Measurements from ENCODE around the gene CATSPERZ.

Gene CATSPERZ

GRCh38 chr11:64331569-64332371 lies 31.6 kb downstream of the CATSPERZ start:
- Histone ChIP-seq H3K4me3 (ENCODE audit: low read depth in 1 of 2, low read length in 2 of 2) (no peak overlapping the region), H3K4me1 (ENCODE audit: control insufficient read depth in 1 of 2, insufficient read depth in 2 of 2, low read length in 2 of 2) (peaks cover 0 to 8% of the 10 kb centered on the region in 2 donors), H3K9me3 (ENCODE audit: control insufficient read depth in 1 of 2, low read length in 2 of 2) (no peaks in the 10 kb centered on the region), H3K36me3 (ENCODE audit: control insufficient read depth in 1 of 2, insufficient read depth in 2 of 2, low read length in 2 of 2) (no peaks in the 10 kb centered on the region), H3K27ac (ENCODE audit: low read length) (no peak overlapping the region), H3K27me3 (ENCODE audit: low read depth, low read length) (no peaks in the 10 kb centered on the region)

- Histone ChIP-seq H3K36me3 (ENCODE audit: control insufficient read depth in 1 of 2, insufficient read depth in 2 of 2, low read length in 2 of 2) (no peaks in the 10 kb centered on the region), H3K4me1 (ENCODE audit: control insufficient read depth in 1 of 2, insufficient read depth in 2 of 2, low read length in 2 of 2) (peaks cover 0 to 8% of the 10 kb centered on the region in 2 donors), H3K9me3 (ENCODE audit: control insufficient read depth in 1 of 2, low read length in 2 of 2) (no peaks in the 10 kb centered on the region), H3K4me3 (ENCODE audit: low read depth in 1 of 2, low read length in 2 of 2) (no peak overlapping the region), H3K27me3 (ENCODE audit: low read depth, low read length) (no peaks in the 10 kb centered on the region), H3K27ac (ENCODE audit: low read length) (no peak overlapping the region)
These were observed 33.4 kb downstream of the CATSPERZ start for GRCh38 chr11:64333556-64333955.

GRCh38 chr11:64334764-64335735 lies 34.9 kb downstream of the CATSPERZ start:
- no peak overlapping the region for H3K27ac ChIP-seq (ENCODE audit: low read length)
- H3K27me3 ChIP-seq (ENCODE audit: low read depth, low read length), result no peaks in the 10 kb centered on the region
- H3K4me3 ChIP-seq (ENCODE audit: low read depth in 1 of 2, low read length in 2 of 2), result no peak overlapping the region
- peaks cover 0 to 8% of the 10 kb centered on the region in 2 donors for H3K4me1 ChIP-seq (ENCODE audit: control insufficient read depth in 1 of 2, insufficient read depth in 2 of 2, low read length in 2 of 2)
- H3K36me3 ChIP-seq (ENCODE audit: control insufficient read depth in 1 of 2, insufficient read depth in 2 of 2, low read length in 2 of 2), result no peaks in the 10 kb centered on the region
- no peaks in the 10 kb centered on the region for H3K9me3 ChIP-seq (ENCODE audit: control insufficient read depth in 1 of 2, low read length in 2 of 2)

GRCh38 chr11:64337538-64338249 lies 37.5 kb downstream of the CATSPERZ start:
- Histone ChIP-seq H3K9me3 (ENCODE audit: control insufficient read depth in 1 of 2, low read length in 2 of 2) (no peaks in the 10 kb centered on the region), H3K4me1 (ENCODE audit: control insufficient read depth in 1 of 2, insufficient read depth in 2 of 2, low read length in 2 of 2) (peaks cover 0 to 8% of the 10 kb centered on the region in 2 donors), H3K4me3 (ENCODE audit: low read depth in 1 of 2, low read length in 2 of 2) (no peak overlapping the region), H3K27ac (ENCODE audit: low read length) (no peak overlapping the region), H3K36me3 (ENCODE audit: control insufficient read depth in 1 of 2, insufficient read depth in 2 of 2, low read length in 2 of 2) (no peaks in the 10 kb centered on the region), H3K27me3 (ENCODE audit: low read depth, low read length) (no peaks in the 10 kb centered on the region)

GRCh38 chr11:64338716-64339115 lies 38.6 kb downstream of the CATSPERZ start:
- no peaks in the 10 kb centered on the region for H3K27me3 ChIP-seq (ENCODE audit: low read depth, low read length)
- H3K9me3 ChIP-seq (ENCODE audit: control insufficient read depth in 1 of 2, low read length in 2 of 2), result no peaks in the 10 kb centered on the region
- no peak overlapping the region for H3K27ac ChIP-seq (ENCODE audit: low read length)
- H3K4me1 ChIP-seq (ENCODE audit: control insufficient read depth in 1 of 2, insufficient read depth in 2 of 2, low read length in 2 of 2), result peaks cover 0 to 14% of the 10 kb centered on the region in 2 donors
- H3K36me3 ChIP-seq (ENCODE audit: control insufficient read depth in 1 of 2, insufficient read depth in 2 of 2, low read length in 2 of 2), result no peaks in the 10 kb centered on the region
- H3K4me3 ChIP-seq (ENCODE audit: low read depth in 1 of 2, low read length in 2 of 2), result no peak overlapping the region

- Histone ChIP-seq H3K36me3 (ENCODE audit: control insufficient read depth in 1 of 2, insufficient read depth in 2 of 2, low read length in 2 of 2) (no peaks in the 10 kb centered on the region), H3K27ac (ENCODE audit: low read length) (no peak overlapping the region)
These were observed 39.1 kb downstream of the CATSPERZ start for GRCh38 chr11:64339286-64339685.

GRCh38 chr11:64339754-64340408 lies 39.7 kb downstream of the CATSPERZ start, which contains the start of gene CCDC88B:
Gene CCDC88B, plus strand, starts transcription at chr11:64340204. Its CDS starts 63 bp downstream, at chr11:64340267.
- Histone ChIP-seq H3K36me3 (ENCODE audit: control insufficient read depth in 1 of 2, insufficient read depth in 2 of 2, low read length in 2 of 2) (no peaks in the 10 kb centered on the region), H3K27me3 (ENCODE audit: low read depth, low read length) (no peaks in the 10 kb centered on the region), H3K9me3 (ENCODE audit: control insufficient read depth in 1 of 2, low read length in 2 of 2) (no peaks in the 10 kb centered on the region), H3K4me3 (ENCODE audit: low read depth in 1 of 2, low read length in 2 of 2) (peak within 1 kb of the TSS in 1 of 2 donors; percentile 53), H3K4me1 (ENCODE audit: control insufficient read depth in 1 of 2, insufficient read depth in 2 of 2, low read length in 2 of 2) (peaks cover 0 to 14% of the 10 kb centered on the region in 2 donors), H3K27ac (ENCODE audit: low read length) (no peak within 1 kb of the TSS)

More at GRCh38 chr11:64339286-64339685, 39.1 kb downstream of the CATSPERZ start:
- Histone ChIP-seq H3K9me3 (ENCODE audit: control insufficient read depth in 1 of 2, low read length in 2 of 2) (no peaks in the 10 kb centered on the region), H3K4me1 (ENCODE audit: control insufficient read depth in 1 of 2, insufficient read depth in 2 of 2, low read length in 2 of 2) (peaks cover 0 to 14% of the 10 kb centered on the region in 2 donors), H3K4me3 (ENCODE audit: low read depth in 1 of 2, low read length in 2 of 2) (no peak overlapping the region), H3K27me3 (ENCODE audit: low read depth, low read length) (no peaks in the 10 kb centered on the region)

GRCh38 chr11:64340671-64341335 lies 40.6 kb downstream of the CATSPERZ start:
- Histone ChIP-seq H3K27me3 (ENCODE audit: low read depth, low read length) (no peaks in the 10 kb centered on the region), H3K27ac (ENCODE audit: low read length) (no peak overlapping the region), H3K4me1 (ENCODE audit: control insufficient read depth in 1 of 2, insufficient read depth in 2 of 2, low read length in 2 of 2) (peaks cover 0 to 14% of the 10 kb centered on the region in 2 donors), H3K4me3 (ENCODE audit: low read depth in 1 of 2, low read length in 2 of 2) (peak overlapping the region in 1 of 2 donors; percentile 53), H3K9me3 (ENCODE audit: control insufficient read depth in 1 of 2, low read length in 2 of 2) (no peaks in the 10 kb centered on the region), H3K36me3 (ENCODE audit: control insufficient read depth in 1 of 2, insufficient read depth in 2 of 2, low read length in 2 of 2) (no peaks in the 10 kb centered on the region)

GRCh38 chr11:64341429-64341828 lies 41.3 kb downstream of the CATSPERZ start:
- no peak overlapping the region for H3K27ac ChIP-seq (ENCODE audit: low read length)
- H3K9me3 ChIP-seq (ENCODE audit: control insufficient read depth in 1 of 2, low read length in 2 of 2), result no peaks in the 10 kb centered on the region
- H3K27me3 ChIP-seq (ENCODE audit: low read depth, low read length), result no peaks in the 10 kb centered on the region
- peaks cover 0 to 14% of the 10 kb centered on the region in 2 donors for H3K4me1 ChIP-seq (ENCODE audit: control insufficient read depth in 1 of 2, insufficient read depth in 2 of 2, low read length in 2 of 2)
- peak overlapping the region in 1 of 2 donors; percentile 53 for H3K4me3 ChIP-seq (ENCODE audit: low read depth in 1 of 2, low read length in 2 of 2)
- H3K36me3 ChIP-seq (ENCODE audit: control insufficient read depth in 1 of 2, insufficient read depth in 2 of 2, low read length in 2 of 2), result no peaks in the 10 kb centered on the region

All from muscle layer of duodenum (tissue), 2 donors.